Activated naive CD4-positive, alpha-beta T cell treated with anti-CD3 and anti-CD28 coated beads, Interleukin-2, amount 50 U/mL, for 24 hours (primary cell): ENCODE data around the gene ERMN.
"Not testable (repeated sequence)": the region's sequence is repeated elsewhere in the genome, so short reads cannot be mapped to it uniquely, and the experiment has no call there.

Experiments used
- H3K27ac Mint-ChIP-seq: one replicate; pipeline ENCODE4 v1.8.0; 2021; ENCODE audit warnings: mild to moderate bottlenecking, mixed read lengths
- H3K27me3 Mint-ChIP-seq: one replicate; pipeline ENCODE4 v1.8.0; 2021; ENCODE audit warnings: mixed read lengths
- H3K36me3 Mint-ChIP-seq: one replicate; pipeline ENCODE4 v1.8.0; 2021; ENCODE audit warnings: mixed read lengths
- H3K4me1 Mint-ChIP-seq: one replicate; pipeline ENCODE4 v1.8.0; 2021; ENCODE audit warnings: mixed read lengths
- H3K4me3 Mint-ChIP-seq: one replicate; pipeline ENCODE4 v1.8.0; 2021; ENCODE audit warnings: mild to moderate bottlenecking, mixed read lengths
- H3K9me3 Mint-ChIP-seq: one replicate; pipeline ENCODE4 v1.8.0; 2021; ENCODE audit warnings: mixed read lengths

Gene ERMN

DNA sequence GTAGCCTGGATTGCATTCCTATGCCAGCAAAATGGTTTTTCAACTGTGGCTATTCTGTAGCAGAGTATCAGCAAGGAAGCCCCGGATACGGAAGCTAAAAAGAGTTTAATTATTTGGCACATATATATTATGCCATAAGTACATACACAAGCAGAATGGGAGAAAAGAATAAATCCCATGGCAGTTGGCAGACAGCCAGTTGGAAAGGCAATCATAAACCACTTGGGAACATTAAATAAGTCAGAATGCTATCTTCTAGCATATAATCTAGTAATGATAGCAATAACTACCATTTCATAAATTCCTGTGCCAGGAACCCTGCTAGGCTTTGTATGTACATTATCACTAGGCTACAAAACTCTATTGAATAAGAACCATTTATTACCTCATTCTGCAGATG, 42.2 kb downstream of the ERMN start:
- Mint-ChIP-seq H3K27ac (no peak overlapping the region), H3K4me3 (no peak overlapping the region), H3K9me3 (peaks cover 4% of the 10 kb centered on the region), H3K4me1 (no peaks in the 10 kb centered on the region), H3K27me3 (peaks cover 9% of the 10 kb centered on the region), H3K36me3 (peaks cover 4% of the 10 kb centered on the region)

DNA sequence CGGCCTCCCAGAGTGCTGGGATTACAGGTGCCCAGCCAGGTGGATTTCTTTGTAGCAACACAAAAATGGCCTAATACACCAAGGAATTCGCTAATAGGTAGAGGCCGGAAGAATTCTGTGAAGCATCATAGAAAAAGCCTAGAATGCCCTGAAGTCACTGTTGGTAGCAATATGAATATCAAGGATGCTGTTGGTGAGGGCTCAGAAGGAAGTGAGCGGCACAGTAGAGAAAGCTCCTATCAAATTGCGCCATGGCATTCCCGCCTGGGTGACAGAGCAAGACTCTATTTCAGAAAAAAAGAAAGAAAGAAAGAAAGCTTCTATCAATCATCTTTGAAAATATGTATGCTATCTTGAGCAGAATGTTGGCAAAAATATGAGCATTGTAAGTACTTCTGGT, 44.3 kb downstream of the ERMN start:
- Mint-ChIP-seq H3K36me3 (peaks cover 2% of the 10 kb centered on the region), H3K9me3 (peaks cover 4% of the 10 kb centered on the region), H3K27ac (no peak overlapping the region), H3K27me3 (peaks cover 13% of the 10 kb centered on the region), H3K4me3 (no peak overlapping the region), H3K4me1 (no peaks in the 10 kb centered on the region)

DNA sequence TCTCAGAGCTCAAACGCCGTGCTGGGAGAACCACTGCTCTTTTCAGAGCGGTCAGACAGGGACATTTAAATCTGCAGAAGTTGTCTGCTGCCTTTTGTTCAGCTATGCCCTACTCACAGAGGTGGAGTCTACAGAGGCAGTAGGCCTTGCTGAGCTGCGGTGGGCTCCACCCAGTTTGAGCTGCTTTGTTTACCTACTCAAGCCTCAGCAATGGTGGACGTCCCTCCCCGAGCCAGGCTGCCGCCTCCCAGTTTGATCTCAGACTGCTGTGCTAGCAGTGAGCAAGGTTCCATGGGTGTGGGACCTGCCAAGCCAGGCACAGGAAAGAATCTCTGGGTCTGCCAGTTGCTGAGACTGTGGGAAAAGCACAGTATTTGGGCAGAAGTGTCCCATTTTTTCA, 46.3 kb downstream of the ERMN start:
- not testable (repeated sequence) for H3K27ac Mint-ChIP-seq, H3K36me3 Mint-ChIP-seq, H3K4me1 Mint-ChIP-seq, H3K9me3 Mint-ChIP-seq, H3K4me3 Mint-ChIP-seq
- H3K27me3 Mint-ChIP-seq = peaks cover 17% of the 10 kb centered on the region

DNA sequence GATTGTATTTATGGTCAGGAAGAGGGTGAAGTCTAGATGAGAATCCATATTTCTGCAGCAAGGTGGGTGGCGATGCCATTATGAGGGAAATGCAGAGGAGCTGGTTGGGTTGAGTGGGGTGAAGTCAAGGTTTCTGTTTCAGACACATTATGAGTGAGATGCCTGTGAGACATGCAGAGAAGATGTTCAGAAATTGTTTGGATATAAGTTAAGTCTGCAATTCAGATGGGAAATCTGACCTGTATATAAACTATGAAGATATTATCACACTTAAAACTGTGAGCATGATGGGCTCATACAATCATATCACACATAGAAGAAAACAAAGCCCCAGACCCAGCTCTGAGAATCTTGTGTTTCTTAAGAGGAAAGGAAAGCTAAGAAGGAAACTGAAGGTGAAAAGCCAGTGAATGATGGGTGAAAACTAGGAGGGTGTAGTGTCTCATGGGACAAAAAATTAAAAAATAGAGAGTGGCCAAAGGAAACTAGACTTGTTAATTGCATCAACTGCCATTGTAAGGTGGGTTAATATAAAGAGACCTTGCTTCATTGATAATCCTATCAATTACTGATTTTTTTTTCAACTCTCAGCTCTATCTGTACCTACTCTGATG, 53.9 kb downstream of the ERMN start:
- Mint-ChIP-seq H3K9me3 (no peaks in the 10 kb centered on the region), H3K27ac (no peak overlapping the region), H3K4me3 (no peak overlapping the region), H3K36me3 (no peaks in the 10 kb centered on the region), H3K4me1 (no peaks in the 10 kb centered on the region), H3K27me3 (peaks cover 6% of the 10 kb centered on the region)

DNA sequence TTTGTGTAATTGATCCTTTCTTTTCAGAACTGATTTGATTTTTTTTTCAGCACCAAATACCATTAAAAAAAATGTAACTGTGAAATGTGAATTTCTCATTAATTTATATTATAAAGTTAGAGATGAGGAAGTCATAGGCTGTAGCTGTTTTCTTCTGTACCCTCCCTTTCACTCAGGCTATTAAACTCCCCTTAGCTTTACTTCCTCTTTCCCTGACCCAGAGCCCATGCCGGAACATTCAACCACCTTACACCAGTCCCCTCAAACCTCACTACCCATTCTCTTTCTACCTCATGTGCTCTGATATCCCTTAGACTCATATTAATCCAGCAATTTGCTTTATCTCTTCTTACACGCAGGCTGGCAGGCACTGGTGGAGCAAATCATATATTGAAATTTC, 55.7 kb downstream of the ERMN start:
- H3K9me3 Mint-ChIP-seq = no peaks in the 10 kb centered on the region
- H3K4me3 Mint-ChIP-seq = no peak overlapping the region
- no peaks in the 10 kb centered on the region for H3K27me3 Mint-ChIP-seq
- no peak overlapping the region for H3K27ac Mint-ChIP-seq
- H3K36me3 Mint-ChIP-seq = no peaks in the 10 kb centered on the region
- H3K4me1 Mint-ChIP-seq = no peaks in the 10 kb centered on the region

DNA sequence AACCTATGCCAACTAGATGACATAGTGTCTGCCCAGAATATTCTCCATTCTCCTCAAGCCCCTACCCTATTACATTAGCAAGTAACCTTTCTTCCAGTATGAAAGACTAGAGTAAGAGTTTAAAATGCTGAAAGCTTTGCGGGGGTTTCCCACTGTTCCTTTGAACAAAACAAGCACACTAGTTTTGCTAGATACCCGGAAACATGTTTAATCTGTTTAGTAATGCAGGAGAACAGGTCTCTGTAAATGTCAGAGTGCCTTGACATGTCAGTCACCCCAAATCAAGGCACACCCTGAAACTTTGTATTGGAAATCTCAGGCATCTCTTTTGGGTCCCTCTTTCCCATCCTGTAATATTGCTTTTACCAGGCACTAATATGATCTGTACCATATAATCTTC, 56.6 kb downstream of the ERMN start:
- Mint-ChIP-seq H3K27me3 (no peaks in the 10 kb centered on the region), H3K27ac (no peak overlapping the region), H3K4me1 (no peaks in the 10 kb centered on the region), H3K9me3 (no peaks in the 10 kb centered on the region), H3K4me3 (no peak overlapping the region), H3K36me3 (no peaks in the 10 kb centered on the region)
